Stimulated activated CD4-positive, alpha-beta T cell treated with anti-CD3 and anti-CD28 coated beads, TNF-alpha, amount 100 ng/mL, for 4 hours (primary cell): Measurements from ENCODE around the gene PDZK1.
"Not testable (repeated sequence)": the region's sequence is repeated elsewhere in the genome, so short reads cannot be mapped to it uniquely, and the experiment has no call there.

Experiments used
- DNase-seq, 3 experiments: peaks; one replicate each; pipeline ENCODE4 v3.0.0-alpha.2; 2020; ENCODE audit warnings: low read depth in 3 of 3

The PDZK1 gene

DNA sequence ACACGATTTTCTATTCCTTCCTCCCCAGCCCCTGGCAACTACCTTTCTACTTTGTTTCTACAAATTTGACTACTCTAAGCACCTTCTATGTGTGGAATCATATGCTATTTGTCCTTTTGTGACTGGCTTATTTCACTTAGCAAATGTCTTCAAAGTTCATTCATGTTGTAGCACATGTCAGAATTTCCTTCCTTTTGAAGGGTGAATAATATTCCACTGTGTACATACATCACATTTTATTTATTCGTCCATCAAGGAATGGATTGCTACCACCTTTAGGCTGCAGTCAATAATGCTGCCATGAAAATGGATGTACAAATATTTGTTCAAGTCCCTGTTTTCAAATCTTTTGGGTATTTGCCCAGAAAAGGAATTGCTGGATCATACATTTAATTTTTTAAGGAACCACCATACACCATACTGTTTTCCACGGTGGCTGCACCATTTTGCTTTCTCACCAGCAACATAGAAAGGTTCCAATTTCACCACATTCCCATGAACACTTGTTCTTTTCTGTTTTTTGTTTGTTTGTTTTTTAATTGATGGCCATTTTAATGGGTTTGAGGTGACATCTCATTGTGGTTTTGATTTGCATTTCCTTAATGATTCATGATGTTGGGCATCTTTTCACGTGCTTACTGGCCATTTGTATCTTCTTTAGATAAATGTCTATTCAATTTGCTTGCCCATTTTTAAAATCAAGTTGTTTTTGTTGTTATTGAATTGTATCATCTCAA, 3.3 kb upstream of the PDZK1 start:
- DNase-seq = no peak

DNA sequence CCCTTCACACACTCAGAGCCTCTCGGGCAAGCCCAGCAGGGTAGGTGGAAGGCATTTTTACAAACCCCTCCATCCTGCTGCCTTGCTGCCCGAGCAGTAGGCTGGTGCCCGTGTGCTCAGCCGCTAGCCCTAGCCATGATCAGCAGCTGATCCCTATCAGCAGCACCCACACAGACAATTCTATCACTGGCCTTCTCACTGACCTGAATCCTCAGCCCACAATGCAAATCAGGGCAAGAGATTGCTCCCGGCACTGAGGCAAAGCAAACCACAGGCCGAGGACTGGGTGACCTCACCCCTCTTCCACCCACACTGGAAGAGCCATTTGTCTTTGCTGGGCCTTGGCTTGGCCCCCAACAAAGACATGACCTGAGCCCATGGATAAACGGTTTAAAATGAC, 895 bp upstream of the PDZK1 start:
- no peak for DNase-seq

DNA sequence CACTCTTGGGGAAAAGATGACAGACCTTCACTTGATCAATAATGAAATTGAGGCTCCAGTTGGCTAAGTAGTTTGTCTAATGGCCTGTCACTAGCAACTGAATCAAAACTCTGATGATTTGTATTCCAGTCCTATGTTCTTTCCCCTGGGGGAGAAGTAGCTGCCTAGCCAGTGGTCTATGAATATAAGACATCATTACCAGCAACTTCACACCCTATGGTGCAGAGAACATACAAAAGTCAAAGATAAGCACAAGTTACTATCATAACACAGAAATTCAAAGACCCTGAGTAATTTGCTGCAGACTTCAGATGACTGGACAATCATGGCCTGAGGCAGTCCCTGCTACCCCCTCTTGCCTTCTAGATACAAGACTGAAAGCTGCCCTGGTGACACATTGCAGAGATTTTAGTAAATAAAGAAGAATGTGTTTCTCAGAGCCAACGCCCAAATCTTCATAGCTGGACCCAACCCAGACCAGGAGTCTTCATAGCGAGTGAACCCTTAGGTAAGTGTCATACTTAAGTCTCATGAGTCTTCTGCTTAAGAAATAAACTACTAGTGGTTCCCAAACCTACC, 993 bp downstream of the PDZK1 start:
- DNase-seq = no peak

DNA sequence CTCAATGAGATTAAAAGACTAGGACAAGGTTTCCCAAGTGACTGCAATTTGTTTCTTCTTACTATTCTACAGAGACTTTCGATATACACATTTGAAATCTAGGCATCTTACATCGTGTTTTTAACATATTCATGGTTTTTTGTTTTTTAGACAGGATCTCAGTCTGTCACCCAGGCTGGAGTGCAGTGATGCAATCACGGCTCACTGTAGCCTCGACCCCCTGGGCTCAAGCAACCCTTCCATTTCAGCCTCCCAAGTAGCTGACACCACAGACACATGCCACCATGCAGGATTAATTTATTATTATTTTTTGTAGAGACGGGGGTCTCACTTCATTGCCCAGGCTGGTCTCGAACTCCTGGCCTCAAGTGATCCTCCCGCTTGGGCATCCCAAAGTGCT, 1.5 kb downstream of the PDZK1 start:
- DNase-seq = no peak

DNA sequence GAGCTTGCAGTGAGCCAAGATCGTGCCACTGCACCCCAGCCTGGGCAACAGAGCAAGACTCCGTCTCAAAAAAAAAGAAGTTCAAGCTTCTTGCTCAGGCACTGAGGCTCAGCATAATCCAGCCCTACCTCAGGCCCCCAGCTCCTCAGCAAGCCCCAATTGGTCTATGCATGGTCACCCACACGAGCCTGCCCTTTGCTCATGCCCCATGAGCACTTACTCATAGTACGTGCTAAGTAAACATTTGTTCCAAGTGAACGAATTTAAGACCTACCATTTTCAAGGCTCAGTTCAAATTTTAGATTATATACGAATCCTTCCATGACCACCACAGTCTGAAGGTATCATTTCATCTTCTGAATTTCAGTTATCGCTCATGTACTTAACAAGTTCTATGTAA, 4.3 kb downstream of the PDZK1 start:
- no peak for DNase-seq

DNA sequence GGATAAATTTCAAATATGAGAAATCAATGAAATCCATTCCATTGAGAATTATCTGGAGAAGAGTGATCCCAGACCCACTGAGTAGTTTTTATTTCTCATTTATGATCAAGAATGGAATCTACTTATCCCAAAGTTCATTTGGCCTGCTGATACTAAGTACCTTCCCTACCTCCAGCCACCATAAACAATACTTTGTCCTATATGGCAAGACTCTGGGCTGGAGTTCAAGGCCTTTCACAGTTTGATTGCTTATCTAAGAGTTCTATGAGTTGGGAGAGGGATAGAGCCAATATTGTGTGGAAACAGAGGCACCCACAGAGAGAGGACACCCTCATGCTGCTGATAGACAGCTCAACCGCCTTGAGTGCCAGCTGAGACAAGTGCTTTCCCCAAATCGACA, 5.1 kb downstream of the PDZK1 start:
- no peak for DNase-seq

DNA sequence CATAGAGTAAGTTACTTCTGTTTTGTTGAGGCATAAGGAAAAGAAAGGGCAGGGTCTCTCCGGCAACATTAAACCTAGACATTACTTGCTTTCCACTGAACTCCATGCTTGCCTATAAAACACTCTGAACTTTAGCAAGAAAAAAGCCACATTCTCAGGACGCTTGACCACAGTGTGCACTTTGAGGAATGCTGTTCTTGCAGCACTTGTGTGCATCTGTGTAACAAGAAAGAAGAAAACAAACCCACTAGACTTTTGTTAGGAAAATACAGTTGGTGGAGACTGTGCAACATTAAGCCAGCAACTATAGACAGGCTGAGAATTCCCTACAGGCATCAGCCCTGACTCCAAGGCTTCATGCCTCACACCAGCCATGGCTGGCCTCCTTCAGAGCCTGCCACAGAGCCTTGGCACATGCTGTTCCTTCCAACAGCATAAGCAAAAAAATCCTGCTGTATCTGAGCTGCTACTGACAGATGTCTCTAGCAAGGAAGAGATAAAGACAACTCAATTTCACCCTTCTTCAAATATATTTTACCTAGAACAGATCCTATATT, 5.8 kb downstream of the PDZK1 start:
- DNase-seq = no peak

DNA sequence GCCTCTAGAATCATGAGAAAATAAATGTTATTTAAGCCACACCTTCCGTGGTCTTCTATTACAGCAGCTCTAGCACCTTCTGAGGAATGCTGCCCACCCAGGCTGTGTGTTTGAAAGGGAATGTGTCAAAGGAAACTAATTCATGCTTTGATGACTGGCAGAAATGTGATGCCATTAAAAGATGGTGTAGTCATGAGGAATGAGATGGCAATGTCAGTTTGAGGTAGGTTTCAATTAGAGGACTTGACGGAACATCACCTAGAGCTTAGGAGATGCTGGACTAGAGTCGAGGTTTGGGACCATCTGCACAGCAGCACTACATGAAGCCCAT, 10.6 kb downstream of the PDZK1 start:
- no peak for DNase-seq

DNA sequence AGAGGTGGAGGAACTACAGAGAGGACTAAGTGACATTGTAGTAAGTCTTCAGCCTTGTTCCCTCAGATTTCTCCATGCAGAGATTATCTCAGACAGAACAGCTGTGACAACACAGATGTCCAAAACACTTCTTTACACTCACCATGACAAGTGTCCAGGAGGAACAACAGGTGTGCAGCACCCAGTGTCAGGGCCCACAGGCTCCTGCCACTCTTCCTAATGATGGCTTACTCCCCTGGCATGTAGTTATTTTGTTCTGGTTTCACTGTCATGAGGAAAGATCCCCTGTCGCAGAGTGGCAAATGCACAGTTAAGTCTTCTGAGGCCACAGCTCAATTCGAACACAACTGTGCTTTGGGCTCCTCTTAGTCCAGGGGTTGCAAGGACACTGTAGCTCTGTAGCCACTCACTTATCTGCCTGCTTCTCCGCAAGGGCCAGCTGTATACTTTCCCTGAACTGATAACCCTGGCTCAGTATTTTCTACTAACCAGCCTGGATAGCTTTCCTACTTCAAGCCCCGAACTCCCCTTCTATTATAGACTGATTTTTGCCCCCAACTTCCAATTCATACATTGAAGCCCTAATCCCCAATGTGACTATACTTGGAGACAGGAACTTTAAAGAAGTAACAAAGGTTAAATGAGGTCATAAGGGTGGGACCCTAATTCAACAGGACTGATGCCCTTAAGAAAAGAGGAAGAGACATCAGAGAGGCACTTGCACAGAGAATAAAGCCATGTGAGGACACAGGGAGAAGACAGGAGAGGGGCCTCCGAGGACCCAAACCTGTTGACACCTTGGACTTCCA, 11.1 kb downstream of the PDZK1 start:
- no peak for DNase-seq

DNA sequence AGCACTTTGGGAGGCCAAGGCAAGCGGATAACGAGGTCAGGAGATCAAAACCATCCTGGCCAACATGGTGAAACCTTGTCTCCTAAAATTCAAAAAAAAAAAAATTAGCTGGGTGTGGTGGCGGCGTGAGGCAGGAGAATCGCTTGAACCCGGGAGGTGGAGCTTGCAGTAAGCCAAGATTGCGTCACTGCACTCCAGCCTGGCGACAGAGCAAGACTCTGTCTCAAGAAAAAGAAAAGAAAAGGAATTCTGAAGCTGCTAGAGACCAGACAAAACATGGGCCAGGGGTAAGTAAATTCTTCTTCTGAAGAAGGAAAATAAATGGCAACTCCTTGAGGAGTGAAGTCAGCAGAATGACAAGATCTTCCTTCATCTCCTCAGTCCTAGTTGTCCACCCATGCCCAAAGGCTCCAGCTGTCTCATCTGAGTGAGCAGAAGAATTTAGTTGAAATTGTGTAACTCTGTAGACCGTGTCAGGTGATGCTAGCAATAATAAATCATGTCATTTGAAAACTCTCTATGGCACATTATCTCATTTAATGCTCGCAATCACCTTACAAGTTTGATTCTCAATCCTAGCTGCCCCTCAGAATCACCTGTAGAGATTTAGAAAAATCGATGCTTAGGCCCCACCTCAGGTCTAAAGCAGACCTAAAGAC, 14.3 kb downstream of the PDZK1 start:
- DNase-seq = no peak

DNA sequence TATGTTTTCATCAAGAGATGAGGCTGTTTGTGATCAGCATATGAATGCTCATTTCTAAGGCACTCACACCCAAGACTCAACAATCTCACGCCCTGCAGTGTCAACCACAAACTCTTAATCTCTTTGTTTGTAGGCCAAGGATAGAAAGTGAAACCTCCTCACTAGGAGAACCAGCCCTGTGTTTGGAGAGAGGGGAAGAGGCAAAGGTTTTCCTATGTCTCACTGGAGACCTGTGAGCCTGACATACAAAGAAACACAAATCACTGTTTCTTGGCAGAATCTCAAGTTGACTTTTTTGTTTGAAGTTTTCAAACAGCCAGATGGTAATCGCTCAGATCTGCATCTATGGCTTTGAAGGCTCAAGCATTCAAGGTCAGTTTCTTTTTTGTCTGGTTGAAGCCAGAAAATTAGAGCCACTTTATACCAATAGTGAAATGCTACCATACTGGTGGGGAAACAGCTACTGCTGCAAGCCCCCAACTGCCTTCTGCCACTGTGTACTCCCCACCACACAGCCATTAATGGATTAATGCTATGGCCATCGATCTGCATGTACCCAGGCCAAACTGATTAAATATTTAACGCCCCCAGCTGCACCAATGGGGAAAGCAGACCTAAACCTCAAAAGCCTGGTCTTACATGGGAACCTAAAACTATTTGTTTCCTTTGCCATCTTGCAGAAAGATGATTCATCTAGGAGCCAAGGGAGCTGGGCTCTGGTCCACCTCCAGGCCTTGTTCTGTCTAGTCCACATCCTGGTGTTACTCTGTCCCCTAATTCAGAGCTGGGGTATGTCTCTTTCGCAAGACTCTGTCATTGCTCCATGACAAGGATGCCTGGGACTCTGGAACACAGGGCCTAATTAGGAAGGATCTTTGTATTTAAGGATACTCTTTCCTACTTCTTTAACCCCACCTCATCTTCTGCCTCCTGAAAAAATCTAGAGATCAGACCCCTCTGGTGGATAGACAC, 16.3 kb downstream of the PDZK1 start:
- DNase-seq = no peak

DNA sequence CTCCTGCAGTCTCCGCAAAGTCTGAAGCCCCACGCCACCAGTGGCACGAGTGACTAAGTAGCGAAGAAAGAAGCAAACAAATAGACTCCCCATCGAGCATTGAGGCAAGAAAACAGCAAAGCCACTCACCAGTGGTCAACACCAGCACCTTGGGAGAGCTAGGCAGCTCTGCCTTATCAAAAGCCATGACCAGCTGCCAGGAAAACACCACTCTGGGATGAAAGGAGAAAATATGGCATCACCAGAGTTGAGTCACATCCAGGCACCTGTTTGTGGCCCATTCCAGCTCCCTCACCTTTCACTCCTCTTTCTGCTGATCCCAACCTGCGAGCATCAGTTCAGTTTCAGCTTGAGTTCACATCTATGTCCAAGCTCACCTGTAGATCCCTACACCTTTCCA, 17.2 kb downstream of the PDZK1 start:
- DNase-seq = no peak

DNA sequence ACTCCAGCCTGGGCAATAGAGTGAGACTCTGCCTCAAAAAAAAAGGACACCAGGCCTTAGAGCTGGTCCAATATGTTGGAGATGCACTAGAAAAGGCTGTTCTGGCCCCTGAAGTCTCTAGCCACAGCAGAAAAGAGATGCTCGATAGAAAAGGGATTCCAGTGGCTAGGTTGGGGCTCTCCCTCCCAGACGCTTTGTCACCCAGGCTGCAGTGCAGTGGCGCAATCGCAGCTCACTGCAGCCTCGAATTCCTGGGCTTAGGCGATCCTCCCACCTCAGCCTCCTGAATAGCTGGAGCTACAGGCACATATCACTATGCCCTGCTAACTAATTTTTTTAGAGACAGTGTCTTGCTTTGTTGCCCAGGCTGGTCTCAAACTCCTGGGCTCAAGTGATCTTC, 18.2 kb downstream of the PDZK1 start:
- DNase-seq = no peak

DNA sequence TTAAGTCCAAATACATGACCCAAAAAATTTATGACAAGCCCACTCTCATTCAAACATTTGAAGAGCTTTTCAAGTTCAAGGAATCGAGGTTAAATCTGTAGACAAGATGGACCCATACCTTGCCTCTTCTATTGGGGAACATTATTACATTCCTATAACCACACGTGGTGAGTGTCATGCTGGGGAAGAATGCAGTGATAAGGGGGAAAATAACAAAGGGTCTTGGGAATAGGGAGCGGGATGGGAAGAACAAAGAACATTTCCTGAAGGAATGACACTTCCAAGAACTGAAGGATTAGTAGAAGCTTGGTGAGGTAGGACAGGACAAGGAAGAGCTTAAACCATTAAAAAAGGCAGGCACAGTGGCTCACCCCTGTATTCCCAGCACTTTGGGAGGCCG, 18.8 kb downstream of the PDZK1 start:
- DNase-seq = no peak

DNA sequence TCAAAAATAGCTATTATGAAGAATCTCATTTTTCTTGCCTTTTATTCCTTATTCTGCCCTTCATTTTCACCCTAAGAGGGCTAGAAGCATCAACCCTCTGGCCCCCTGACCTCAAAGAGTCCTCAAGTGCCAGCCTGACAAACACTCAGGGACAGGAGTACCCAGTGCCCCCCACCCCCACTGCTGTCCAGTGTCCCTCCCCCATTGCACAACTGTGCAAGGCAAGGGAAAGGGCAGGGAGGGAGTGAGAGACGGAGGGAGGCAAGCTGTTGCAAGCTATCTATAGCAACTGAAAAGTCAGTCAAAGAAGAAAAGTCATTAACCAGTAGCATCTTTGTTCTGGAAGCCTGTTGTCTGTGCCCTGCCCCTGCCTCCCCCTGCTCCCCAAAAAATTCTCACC, 21.1 kb downstream of the PDZK1 start:
- not testable (repeated sequence) for DNase-seq

DNA sequence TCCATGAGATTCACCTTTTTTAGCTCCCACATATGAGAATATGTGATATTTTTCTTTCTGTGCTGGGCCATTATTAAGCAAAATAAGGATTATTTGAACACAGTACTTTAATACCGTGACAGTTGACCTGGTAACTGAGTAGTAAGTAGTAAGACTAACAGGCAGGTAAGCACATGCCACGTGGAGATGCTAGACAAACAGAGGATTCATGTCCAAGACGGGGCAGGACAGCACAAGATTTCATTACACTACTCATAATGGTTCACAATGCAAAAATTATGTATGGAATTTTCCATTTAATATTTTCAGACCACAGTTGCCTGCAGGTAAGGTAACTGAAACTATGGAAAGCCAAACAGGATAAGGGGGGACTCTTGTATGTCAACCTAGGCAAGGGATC, 22.3 kb downstream of the PDZK1 start:
- DNase-seq = not testable (repeated sequence)

DNA sequence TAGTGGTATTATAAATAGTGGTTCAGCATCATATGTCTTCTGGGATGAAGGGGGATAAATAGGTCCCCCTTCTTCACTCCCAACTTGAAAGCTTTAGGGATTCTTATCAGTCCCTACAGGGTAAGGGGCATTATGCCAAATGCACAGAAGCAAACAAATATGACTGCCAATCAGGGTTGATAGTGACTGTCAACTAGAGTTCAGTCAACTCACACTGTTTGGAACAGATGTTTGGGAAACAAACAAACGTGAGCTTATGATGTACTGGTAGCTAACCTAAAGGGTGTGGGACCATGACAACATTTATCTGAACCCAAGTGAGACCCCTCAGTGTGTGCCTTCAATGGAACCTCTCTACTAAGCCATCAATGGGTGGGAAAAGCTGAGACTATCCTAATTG, 34.0 kb downstream of the PDZK1 start:
- DNase-seq = not testable (repeated sequence)

DNA sequence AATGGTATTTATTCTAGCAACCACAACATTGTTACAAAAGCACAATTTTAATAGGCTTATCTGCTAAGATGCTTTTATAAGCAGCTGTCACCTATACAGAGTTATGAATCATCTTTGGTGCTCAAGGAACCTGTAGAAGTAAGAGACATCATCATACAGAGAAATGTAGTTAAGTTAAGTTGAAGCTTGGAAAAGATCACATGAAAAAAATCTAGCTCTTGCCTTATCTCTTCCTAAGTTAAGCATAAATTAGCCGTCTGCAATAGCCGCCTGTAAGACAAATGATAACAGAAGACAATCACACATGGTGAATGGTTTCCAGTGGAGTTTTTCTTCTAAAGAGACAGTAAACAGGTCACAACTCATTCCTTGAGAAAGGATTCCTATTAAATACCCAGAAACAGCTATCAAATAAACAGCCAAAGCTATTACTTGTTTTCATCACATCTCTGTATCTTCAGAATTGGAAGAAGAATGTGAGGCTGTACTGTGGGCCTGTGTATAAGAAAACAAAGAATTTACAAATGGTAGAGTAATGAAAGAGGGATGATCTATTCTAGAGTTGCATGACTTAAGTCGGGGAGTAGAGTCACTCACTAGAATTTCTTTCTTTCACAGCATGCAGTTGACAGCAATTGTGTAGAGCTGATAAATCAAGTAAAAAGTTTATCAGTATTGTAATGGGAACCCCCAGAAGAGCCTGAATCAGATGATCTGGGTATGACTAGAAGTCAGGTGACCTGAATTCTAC, 36.0 kb downstream of the PDZK1 start:
- DNase-seq = not testable (repeated sequence)

DNA sequence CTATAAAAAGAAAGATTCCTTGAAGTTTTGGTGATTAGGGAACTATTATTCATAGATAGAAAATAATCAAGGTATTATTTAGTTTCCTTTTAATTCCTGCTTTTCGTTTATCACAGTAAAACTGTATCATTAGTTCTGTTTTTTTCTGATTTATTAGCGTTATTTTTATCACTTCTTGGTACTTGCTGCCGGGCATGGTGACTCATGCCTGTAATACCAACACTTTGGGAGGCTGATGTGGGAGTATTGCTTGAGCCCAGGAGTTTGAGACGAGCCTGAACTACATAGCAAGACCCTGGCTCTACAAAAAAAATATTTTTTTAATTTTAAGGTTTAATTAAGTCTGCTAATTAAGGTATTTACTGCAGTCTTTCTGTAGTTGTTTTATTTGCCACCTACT, 42.2 kb downstream of the PDZK1 start:
- DNase-seq = not testable (repeated sequence)

DNA sequence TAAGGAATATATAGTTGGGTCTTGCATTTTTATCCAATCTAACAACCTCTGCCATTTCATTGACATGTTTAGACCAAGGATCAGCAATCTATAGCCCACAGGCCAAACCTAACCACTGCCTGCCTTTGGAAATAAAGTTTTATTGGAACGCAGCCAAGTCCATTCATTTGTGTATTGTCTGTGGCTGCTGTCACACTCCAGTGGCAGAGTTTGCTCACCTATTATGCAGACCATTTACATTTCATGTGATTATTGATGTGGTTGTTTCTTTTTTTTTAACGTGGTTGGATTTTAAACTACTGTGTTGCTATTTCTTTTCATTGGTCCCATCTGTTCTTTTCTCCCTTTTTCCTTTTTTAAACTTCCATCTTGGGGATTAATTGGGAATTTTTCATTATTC, 44.7 kb downstream of the PDZK1 start:
- not testable (repeated sequence) for DNase-seq
